ENCODE data around the gene CDKN2B-AS1. TPM values are rescaled to one million over a fixed set of nuclear protein-coding genes. Genes with fewer than 3 reads are reported as not detected.

CDKN2B-AS1 gene
- total RNA-seq, 1 experiment from 2014 or later, result not detected

DNA sequence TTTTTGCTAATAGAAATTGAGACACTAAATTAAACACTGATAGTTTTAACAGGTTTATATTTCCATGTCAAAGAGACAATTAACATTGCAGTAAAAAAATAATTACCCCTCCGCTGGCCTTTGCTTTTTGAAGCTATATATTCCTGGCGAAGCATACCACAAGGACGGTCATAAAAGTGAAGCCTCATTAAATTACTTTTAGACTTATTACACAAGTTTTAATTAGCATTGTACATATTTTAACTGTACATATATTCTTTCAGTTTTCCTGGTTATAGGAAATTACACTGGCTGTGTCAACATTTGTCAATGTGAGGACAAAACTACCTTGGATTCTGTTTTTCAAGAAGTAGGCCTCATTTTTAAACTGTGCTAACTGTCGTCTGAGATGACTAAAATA is 1.6 kb upstream of the CDKN2B-AS1 start:
- H3K36me3 Mint-ChIP-seq (ENCODE audit: insufficient read depth in 1 of 3, low read depth in 3 of 3), result no peaks in the 10 kb centered on the region
- H3K9me3 ChIP-seq (ENCODE audit: control insufficient read depth, low read depth, low read length), result no peaks in the 10 kb centered on the region
- H4K91ac ChIP-seq (ENCODE audit: insufficient read length, low read depth, low read length), result no peak overlapping the region
- H2BK20ac ChIP-seq (ENCODE audit: low read depth, low read length, poor library complexity, severe bottlenecking), result no peak overlapping the region
- peaks cover 97% of the 10 kb centered on the region for H3K27me3 Mint-ChIP-seq (ENCODE audit: low read depth)
- peaks cover 23% of the 10 kb centered on the region for H3K23me2 ChIP-seq (ENCODE audit: insufficient read length, low read depth, low read length, poor library complexity, severe bottlenecking)
- no peak overlapping the region for H3T11ph ChIP-seq (ENCODE audit: low read length)
- peaks cover 54% of the 10 kb centered on the region for H3K27me3 ChIP-seq (ENCODE audit: insufficient read depth, low read length)
- WGBS (ENCODE audit: extremely low coverage, insufficient read length, low lambda C conversion rate), result no CpG with 5 or more reads among the region's 4 CpGs
- H2AFZ ChIP-seq (ENCODE audit: low read length), result no peak overlapping the region
- H3K27ac ChIP-seq (ENCODE audit: insufficient read length, low read depth, low read length), result no peak overlapping the region
- peaks cover 4% of the 10 kb centered on the region; the same call in 1 of the 2 replicates for H3K4me1 ChIP-seq (ENCODE audit: insufficient read depth, low read length)
- H3K4me1 Mint-ChIP-seq, result peaks cover 32 to 56% of the 10 kb centered on the region in 2 experiments
- no peak overlapping the region for H4K5ac ChIP-seq (ENCODE audit: insufficient read length, low read depth, low read length)
- no peaks in the 10 kb centered on the region for H3K79me1 ChIP-seq (ENCODE audit: insufficient read depth, low read depth, low read length, poor library complexity, severe bottlenecking)
- peaks cover 4% of the 10 kb centered on the region for H4K20me1 ChIP-seq (ENCODE audit: control insufficient read depth, insufficient read depth, insufficient read length)
- no peak overlapping the region for H3K4ac ChIP-seq (ENCODE audit: low read depth, low read length)
- H2BK120ac ChIP-seq (ENCODE audit: low read depth, low read length, poor library complexity, severe bottlenecking), result no peak overlapping the region
- H3K14ac ChIP-seq (ENCODE audit: insufficient read depth, low read length), result no peak overlapping the region
- H2BK12ac ChIP-seq (ENCODE audit: insufficient read length, low read depth, low read length), result no peak overlapping the region
- H3K9me3 Mint-ChIP-seq, result peaks cover 0 to 2% of the 10 kb centered on the region in 2 experiments; a peak in 1 of 5 replicates
- TF ChIP-seq, protein P1, sequence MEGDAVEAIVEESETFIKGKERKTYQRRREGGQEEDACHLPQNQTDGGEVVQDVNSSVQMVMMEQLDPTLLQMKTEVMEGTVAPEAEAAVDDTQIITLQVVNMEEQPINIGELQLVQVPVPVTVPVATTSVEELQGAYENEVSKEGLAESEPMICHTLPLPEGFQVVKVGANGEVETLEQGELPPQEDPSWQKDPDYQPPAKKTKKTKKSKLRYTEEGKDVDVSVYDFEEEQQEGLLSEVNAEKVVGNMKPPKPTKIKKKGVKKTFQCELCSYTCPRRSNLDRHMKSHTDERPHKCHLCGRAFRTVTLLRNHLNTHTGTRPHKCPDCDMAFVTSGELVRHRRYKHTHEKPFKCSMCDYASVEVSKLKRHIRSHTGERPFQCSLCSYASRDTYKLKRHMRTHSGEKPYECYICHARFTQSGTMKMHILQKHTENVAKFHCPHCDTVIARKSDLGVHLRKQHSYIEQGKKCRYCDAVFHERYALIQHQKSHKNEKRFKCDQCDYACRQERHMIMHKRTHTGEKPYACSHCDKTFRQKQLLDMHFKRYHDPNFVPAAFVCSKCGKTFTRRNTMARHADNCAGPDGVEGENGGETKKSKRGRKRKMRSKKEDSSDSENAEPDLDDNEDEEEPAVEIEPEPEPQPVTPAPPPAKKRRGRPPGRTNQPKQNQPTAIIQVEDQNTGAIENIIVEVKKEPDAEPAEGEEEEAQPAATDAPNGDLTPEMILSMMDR (conservative IDR thresholded peaks at IDR 0.05), result no peak
- no peak overlapping the region for H4K8ac ChIP-seq (replicated peaks; ENCODE audit: insufficient read length, low read depth, low read length)
- H3K23ac ChIP-seq (ENCODE audit: insufficient read length, low read depth, low read length), result no peak overlapping the region
- H3K56ac ChIP-seq (ENCODE audit: insufficient read length, low read depth, low read length), result no peak overlapping the region
- peak overlapping the region; percentile 87 for H3K4me2 ChIP-seq (ENCODE audit: insufficient read depth, insufficient read length, low read length)
- H3K18ac ChIP-seq (ENCODE audit: insufficient read length, low read depth, low read length), result no peak overlapping the region
- no peak overlapping the region for H3K9ac ChIP-seq (ENCODE audit: extremely low read depth, insufficient read length, low read length)
- no peak overlapping the region for H2BK15ac ChIP-seq (ENCODE audit: low read depth, low read length)
- DNase-seq, result no peak
- H3K4me3 Mint-ChIP-seq, result peak overlapping the region in 1 of 2 experiments; percentile 75; a peak in 2 of 5 replicates
- no peaks in the 10 kb centered on the region for H3K79me2 ChIP-seq (ENCODE audit: insufficient read depth, low read length)
- H2AK5ac ChIP-seq (ENCODE audit: insufficient read length, low read length), result no peak overlapping the region
- no peak overlapping the region for H3K27ac Mint-ChIP-seq
- no peak overlapping the region for H2BK5ac ChIP-seq (ENCODE audit: insufficient read length, low read length)

Data from H9 (cell line).